Osteoblast (primary cell): ENCODE measurements around the gene CNPPD1. TPM values are rescaled to one million over a fixed set of nuclear protein-coding genes. Genes with fewer than 3 reads are reported as not detected.

ENCODE experiments used
- DNase-seq: peaks from one replicate; pipeline ENCODE4 v3.0.0; 2011; ENCODE audit warnings: low spot score, mixed read lengths; ENCODE audit not compliant: insufficient read length; ENCODE audit errors: missing footprints
- H2AFZ ChIP-seq: 2 replicates; pipeline ENCODE4 v1.6.0; 2011; ENCODE audit warnings: mild to moderate bottlenecking, low read length
- H3K27ac ChIP-seq: 2 replicates; pipeline ENCODE4 v1.5.1; 2011; ENCODE audit warnings: mild to moderate bottlenecking, low read depth, low read length, moderate library complexity
- H3K27me3 ChIP-seq: 2 replicates; pipeline ENCODE4 v1.6.0; 2012; ENCODE audit warnings: mild to moderate bottlenecking, control low read depth, inconsistent platforms, low read length, moderate library complexity; ENCODE audit not compliant: insufficient read depth
- H3K36me3 ChIP-seq: 2 replicates; pipeline ENCODE4 v1.5.1; 2011; ENCODE audit warnings: mild to moderate bottlenecking, low read length, control low read depth, moderate library complexity; ENCODE audit not compliant: insufficient read depth
- H3K4me1 ChIP-seq: 2 replicates; pipeline ENCODE4 v1.5.1; 2011; ENCODE audit warnings: mild to moderate bottlenecking, low read length, control low read depth, moderate library complexity; ENCODE audit not compliant: insufficient read depth
- H3K4me2 ChIP-seq: 2 replicates; pipeline ENCODE4 v1.6.0; 2011; ENCODE audit warnings: mild to moderate bottlenecking, low read length; ENCODE audit not compliant: insufficient read depth
- H3K4me3 ChIP-seq: fragments of 200-600 bp; sonication (generic); 3 replicates; pipeline ENCODE4 v1.5.1; 2012; ENCODE audit warnings: mild to moderate bottlenecking, low read length, inconsistent platforms; ENCODE audit not compliant: insufficient read depth
- H3K79me2 ChIP-seq: 2 replicates; pipeline ENCODE4 v1.6.0; 2012; ENCODE audit warnings: mild to moderate bottlenecking, low read length, control low read depth, inconsistent platforms; ENCODE audit not compliant: insufficient read depth
- H3K9me3 ChIP-seq: 2 replicates; pipeline ENCODE4 v1.5.1; 2011; ENCODE audit warnings: low read depth, low read length, control low read depth
- H4K20me1 ChIP-seq: 2 replicates; pipeline ENCODE4 v1.6.0; 2012; ENCODE audit warnings: mild to moderate bottlenecking, low read length, control low read depth; ENCODE audit not compliant: insufficient read depth
- CTCF ChIP-seq: IDR thresholded peaks from 2 replicates; pipeline ENCODE4 v1.5.1; 2011; ENCODE audit warnings: mild to moderate bottlenecking, low read depth, low read length, moderate library complexity; ENCODE audit errors: extremely low read depth
- total RNA-seq: library from RNA; depleted of rRNA; stranded (reverse); fragments of >200 nt; gene quantifications from 2 replicates; pipeline ENCODE4 v1.2.3, GENCODE V29; 2012

CNPPD1 gene
- total RNA-seq, 1 donor = 26.1 TPM

- peaks cover 16% of the 10 kb centered on the region for H3K4me1 ChIP-seq
These were observed 47.1 kb downstream of the CNPPD1 start for GRCh38 chr2:219129589-219129988.

GRCh38 chr2:219128396-219128795 is 48.3 kb downstream of the CNPPD1 start:
- no peaks in the 10 kb centered on the region for H3K27me3 ChIP-seq
- H3K79me2 ChIP-seq = no peaks in the 10 kb centered on the region
- no peak overlapping the region for H3K27ac ChIP-seq
- no peaks in the 10 kb centered on the region for H3K36me3 ChIP-seq
- H2AFZ ChIP-seq = no peak overlapping the region
- DNase-seq = no peak
- H4K20me1 ChIP-seq = peaks cover 9% of the 10 kb centered on the region
- TF ChIP-seq CTCF = no peak
- no peak overlapping the region for H3K4me3 ChIP-seq
- peaks cover 24% of the 10 kb centered on the region for H3K4me1 ChIP-seq
- no peaks in the 10 kb centered on the region for H3K9me3 ChIP-seq
- no peak overlapping the region for H3K4me2 ChIP-seq

More at GRCh38 chr2:219129589-219129988, 47.1 kb downstream of the CNPPD1 start:
- H3K9me3 ChIP-seq = no peaks in the 10 kb centered on the region
- no peak for TF ChIP-seq CTCF
- no peak overlapping the region for H3K27ac ChIP-seq
- no peak overlapping the region for H2AFZ ChIP-seq
- no peaks in the 10 kb centered on the region for H3K27me3 ChIP-seq
- no peak overlapping the region for H3K4me3 ChIP-seq
- peaks cover 10% of the 10 kb centered on the region for H4K20me1 ChIP-seq
- DNase-seq = no peak
- no peaks in the 10 kb centered on the region for H3K79me2 ChIP-seq
- H3K36me3 ChIP-seq = no peaks in the 10 kb centered on the region
- H3K4me2 ChIP-seq = no peak overlapping the region

- no peak for TF ChIP-seq CTCF
- H3K79me2 ChIP-seq = no peaks in the 10 kb centered on the region
- no peaks in the 10 kb centered on the region for H3K36me3 ChIP-seq
- no peak overlapping the region for H3K4me3 ChIP-seq
- H3K4me1 ChIP-seq = peaks cover 24% of the 10 kb centered on the region
- H3K27ac ChIP-seq = no peak overlapping the region
- H3K27me3 ChIP-seq = no peaks in the 10 kb centered on the region
- no peak overlapping the region for H3K4me2 ChIP-seq
- no peaks in the 10 kb centered on the region for H3K9me3 ChIP-seq
- peaks cover 14% of the 10 kb centered on the region for H4K20me1 ChIP-seq
- no peak for DNase-seq
- no peak overlapping the region for H2AFZ ChIP-seq
These were observed 49.6 kb downstream of the CNPPD1 start for GRCh38 chr2:219127037-219127635.

- Histone ChIP-seq H3K27ac (no peak overlapping the region), H3K4me3 (no peak overlapping the region), H3K4me1 (peaks cover 24% of the 10 kb centered on the region), H3K9me3 (no peaks in the 10 kb centered on the region), H3K36me3 (no peaks in the 10 kb centered on the region), H4K20me1 (peaks cover 14% of the 10 kb centered on the region), H3K79me2 (no peaks in the 10 kb centered on the region), H2AFZ (no peak overlapping the region), H3K27me3 (no peaks in the 10 kb centered on the region), H3K4me2 (no peak overlapping the region)
- no peak for TF ChIP-seq CTCF
- no peak for DNase-seq
These were observed 50.2 kb downstream of the CNPPD1 start for GRCh38 chr2:219126555-219126954.
